Uterus (tissue), 2 donors: ENCODE results near the gene ZNF772.

ENCODE experiments used
- CTCF ChIP-seq, 4 experiments: fragments of 200-600 bp in 2 of 4; fragments of 450-650 bp in 2 of 4; sonication (generic) in 2 of 4; IDR thresholded peaks; one replicate each; pipeline ENCODE4 v1.5.1; 2016 to 2019; ENCODE audit warnings: antibody characterized with exemption in 4 of 4, mild to moderate bottlenecking in 2 of 4, moderate library complexity in 1 of 4
- POLR2A ChIP-seq, 2 donors: fragments of 450-650 bp; IDR thresholded peaks; one replicate each; pipeline ENCODE4 v1.6.1; 2016; ENCODE audit warnings: antibody characterized with exemption in 2 of 2, mild to moderate bottlenecking in 1 of 2, moderate library complexity in 1 of 2

GRCh38 chr19:57438925-57439324 is 38.4 kb downstream of the ZNF772 start:
- TF ChIP-seq CTCF (IDR thresholded peaks at IDR 0.05) (no peak), POLR2A (IDR thresholded peaks at IDR 0.05) (no peak)
